Activated T-cell treated with anti-CD3 and anti-CD28 coated beads, Interleukin-2, amount 50 U/mL, for 24 hours (primary cell): Measurements from ENCODE around the gene RHBDL1.
"Not testable (repeated sequence)": the region's sequence is repeated elsewhere in the genome, so short reads cannot be mapped to it uniquely, and the experiment has no call there.

ENCODE experiments used
- DNase-seq: peaks from one replicate; pipeline ENCODE4 v3.0.0-alpha.2; 2020
- H3K27ac Mint-ChIP-seq: 2 replicates; pipeline ENCODE4 v1.8.0; 2020; ENCODE audit warnings: mild to moderate bottlenecking, mixed read lengths
- H3K27me3 Mint-ChIP-seq: 2 replicates; pipeline ENCODE4 v1.8.0; 2020; ENCODE audit warnings: mixed read lengths
- H3K36me3 Mint-ChIP-seq: 2 replicates; pipeline ENCODE4 v1.8.0; 2020; ENCODE audit warnings: low read depth, mixed read lengths
- H3K4me1 Mint-ChIP-seq: 2 replicates; pipeline ENCODE4 v1.8.0; 2020; ENCODE audit warnings: low read depth, mixed read lengths
- H3K4me3 Mint-ChIP-seq: 2 replicates; pipeline ENCODE4 v1.8.0; 2020; ENCODE audit warnings: mild to moderate bottlenecking, moderate library complexity, mixed read lengths
- H3K9me3 Mint-ChIP-seq: 2 replicates; pipeline ENCODE4 v1.8.0; 2020; ENCODE audit warnings: mixed read lengths

The RHBDL1 gene

GRCh38 chr16:705431-706188, 30.1 kb downstream of the RHBDL1 start, which contains the start of gene FBXL16:
TSS of gene FBXL16 (minus strand) at chr16:705801. CDS start at chr16:697405, 8,396 bp downstream.
- Mint-ChIP-seq H3K36me3 (no peaks in the 10 kb centered on the region), H3K4me3 (no peak within 1 kb of the TSS), H3K9me3 (no peaks in the 10 kb centered on the region), H3K27me3 (peaks cover 82% of the 10 kb centered on the region), H3K4me1 (peaks cover 4% of the 10 kb centered on the region), H3K27ac (no peak within 1 kb of the TSS)
- no peak for DNase-seq

GRCh38 chr16:706189-707061, 31.0 kb downstream of the RHBDL1 start:
- no peaks in the 10 kb centered on the region for H3K36me3 Mint-ChIP-seq
- H3K27ac Mint-ChIP-seq, result no peak overlapping the region
- H3K9me3 Mint-ChIP-seq, result no peaks in the 10 kb centered on the region
- DNase-seq, result no peak
- H3K27me3 Mint-ChIP-seq, result peaks cover 83% of the 10 kb centered on the region
- no peak overlapping the region for H3K4me3 Mint-ChIP-seq
- H3K4me1 Mint-ChIP-seq, result peaks cover 2% of the 10 kb centered on the region

- no peak for DNase-seq
- no peaks in the 10 kb centered on the region for H3K9me3 Mint-ChIP-seq
- H3K4me1 Mint-ChIP-seq, result peaks cover 2% of the 10 kb centered on the region
- H3K36me3 Mint-ChIP-seq, result no peaks in the 10 kb centered on the region
- H3K4me3 Mint-ChIP-seq, result no peak overlapping the region
- peaks cover 77% of the 10 kb centered on the region for H3K27me3 Mint-ChIP-seq
- no peak overlapping the region for H3K27ac Mint-ChIP-seq
Observed at GRCh38 chr16:707062-707538, 31.6 kb downstream of the RHBDL1 start.

GRCh38 chr16:708019-708418, 32.5 kb downstream of the RHBDL1 start:
- no peaks in the 10 kb centered on the region for H3K36me3 Mint-ChIP-seq
- H3K4me1 Mint-ChIP-seq, result peaks cover 4% of the 10 kb centered on the region
- no peak overlapping the region for H3K4me3 Mint-ChIP-seq
- no peak for DNase-seq
- H3K27me3 Mint-ChIP-seq, result peaks cover 73% of the 10 kb centered on the region
- H3K9me3 Mint-ChIP-seq, result no peaks in the 10 kb centered on the region
- no peak overlapping the region for H3K27ac Mint-ChIP-seq

DNA sequence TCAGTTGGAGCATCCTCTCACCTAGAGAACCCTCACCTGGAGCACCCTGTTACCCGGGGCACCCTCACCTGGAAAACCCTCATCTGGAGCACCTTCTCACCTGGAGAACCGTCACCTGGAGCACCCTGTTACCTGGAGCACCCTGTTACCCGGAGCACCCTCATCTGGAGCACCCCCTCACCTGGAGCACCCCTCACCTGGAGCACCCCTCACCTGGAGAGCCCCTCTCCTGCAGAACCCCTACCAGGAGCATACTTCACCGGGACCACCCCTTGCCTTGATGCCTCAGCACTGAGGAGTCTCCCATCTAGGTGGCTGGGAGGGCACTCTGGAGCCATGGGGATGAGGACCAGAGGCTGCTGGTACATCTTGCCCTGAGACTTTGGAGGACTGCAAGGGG, 33.5 kb downstream of the RHBDL1 start:
- Mint-ChIP-seq H3K4me3 (no peak overlapping the region), H3K9me3 (no peaks in the 10 kb centered on the region), H3K36me3 (no peaks in the 10 kb centered on the region), H3K27ac (no peak overlapping the region), H3K27me3 (peaks cover 69% of the 10 kb centered on the region), H3K4me1 (peaks cover 4% of the 10 kb centered on the region)
- no peak for DNase-seq

DNA sequence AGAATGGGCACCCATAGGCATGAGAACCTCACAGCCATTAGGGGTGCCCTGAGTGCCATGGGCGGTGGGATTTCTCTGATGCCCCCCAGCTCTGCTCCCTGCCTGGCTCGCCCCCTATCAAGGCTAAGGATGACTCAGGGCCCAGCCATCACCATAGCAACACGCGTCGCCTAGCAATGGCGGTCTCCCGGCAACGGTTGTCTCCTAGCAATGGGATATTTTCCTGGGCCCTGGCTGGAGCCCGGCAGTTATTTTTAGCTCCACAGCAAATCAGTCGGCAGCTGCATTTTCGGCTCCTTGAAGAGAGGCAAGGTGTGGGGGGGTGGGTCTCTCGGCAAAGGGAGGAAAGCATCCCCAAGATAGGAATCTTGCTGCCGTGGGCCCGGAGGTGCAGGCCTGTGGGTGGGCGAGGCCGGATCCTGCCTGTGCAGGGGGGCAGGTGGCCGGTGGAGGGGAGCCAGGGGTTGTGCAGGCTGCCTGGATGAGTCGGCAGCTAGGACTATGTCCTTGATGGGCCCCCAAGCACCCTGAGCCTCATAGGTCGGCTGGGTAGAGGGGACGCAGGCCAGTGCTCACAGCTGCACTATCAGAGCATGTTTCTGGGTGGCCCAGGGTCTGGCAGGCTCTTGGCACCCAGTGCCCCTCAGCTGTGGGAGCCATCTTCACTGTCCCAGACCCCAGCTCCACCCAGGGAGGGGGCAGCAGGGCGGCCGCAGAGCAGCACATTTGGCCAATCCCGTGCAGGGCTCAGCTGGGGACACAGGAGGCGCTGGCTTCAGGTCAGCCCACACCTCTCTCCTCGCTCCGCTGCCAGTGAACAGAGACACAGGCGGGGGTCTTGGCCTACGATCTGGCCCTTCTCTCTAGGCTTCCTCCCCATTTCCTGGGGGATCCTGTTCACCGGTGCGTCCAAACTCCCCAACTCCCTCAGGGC, 34.4 kb downstream of the RHBDL1 start:
- H3K9me3 Mint-ChIP-seq, result no peaks in the 10 kb centered on the region
- DNase-seq, result no peak
- H3K36me3 Mint-ChIP-seq, result no peaks in the 10 kb centered on the region
- H3K27me3 Mint-ChIP-seq, result peaks cover 64% of the 10 kb centered on the region
- H3K4me3 Mint-ChIP-seq, result no peak overlapping the region
- H3K27ac Mint-ChIP-seq, result no peak overlapping the region
- H3K4me1 Mint-ChIP-seq, result peaks cover 4% of the 10 kb centered on the region

DNA sequence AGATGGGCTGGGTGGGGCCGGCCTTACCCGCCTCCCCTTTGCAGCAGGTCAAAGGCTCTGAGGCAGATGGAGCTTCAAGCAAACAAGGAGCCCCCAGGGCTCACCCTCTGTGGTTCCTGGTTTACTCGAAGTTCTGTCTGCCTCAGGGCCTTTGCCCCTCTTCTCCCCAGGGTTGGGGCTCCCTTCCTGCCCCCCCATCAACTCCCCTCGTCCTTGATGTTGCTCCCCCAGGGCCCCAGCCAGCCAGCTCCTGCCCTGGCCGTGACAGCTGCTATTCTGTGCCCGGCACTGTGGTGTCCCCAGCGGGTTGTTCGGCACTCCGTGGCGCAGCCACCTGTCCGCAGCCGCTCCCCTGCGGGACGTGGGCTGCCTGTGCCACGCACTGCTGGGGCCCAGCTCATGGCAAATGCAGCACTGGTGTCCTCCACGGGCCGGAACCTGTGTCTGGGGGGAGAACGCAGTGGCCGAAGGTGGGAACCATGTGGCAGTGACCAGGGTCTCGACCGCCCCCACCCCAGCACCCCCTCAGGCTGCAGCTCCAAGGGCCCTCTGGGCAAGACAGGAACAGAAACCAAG, 35.1 kb downstream of the RHBDL1 start:
- Mint-ChIP-seq H3K4me1 (peaks cover 4% of the 10 kb centered on the region), H3K4me3 (no peak overlapping the region), H3K36me3 (no peaks in the 10 kb centered on the region), H3K27me3 (peaks cover 64% of the 10 kb centered on the region), H3K9me3 (no peaks in the 10 kb centered on the region), H3K27ac (no peak overlapping the region)
- no peak for DNase-seq

DNA sequence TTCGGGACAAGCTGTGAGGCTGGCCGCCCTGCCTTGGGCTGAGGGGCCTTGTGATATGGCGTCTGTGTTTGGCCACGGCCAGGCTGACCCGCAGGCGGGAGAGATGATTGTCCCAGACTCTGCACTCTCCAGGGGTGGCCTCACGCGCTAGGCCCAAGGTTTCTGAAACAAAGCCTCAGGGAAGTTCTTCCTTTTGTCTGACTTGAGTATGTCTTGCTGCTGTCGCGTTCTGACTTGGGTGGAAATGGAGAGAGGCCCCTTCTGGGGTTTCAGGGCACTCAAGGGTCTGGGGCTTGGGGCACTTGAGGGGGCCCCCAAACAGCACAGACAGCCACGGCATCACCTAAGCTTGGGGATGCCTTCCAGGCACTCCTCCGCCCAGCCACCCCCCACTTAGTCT, 35.6 kb downstream of the RHBDL1 start:
- DNase-seq, result no peak
- Mint-ChIP-seq H3K27me3 (peaks cover 64% of the 10 kb centered on the region), H3K36me3 (no peaks in the 10 kb centered on the region), H3K27ac (no peak overlapping the region), H3K4me3 (no peak overlapping the region), H3K9me3 (no peaks in the 10 kb centered on the region), H3K4me1 (peaks cover 4% of the 10 kb centered on the region)

DNA sequence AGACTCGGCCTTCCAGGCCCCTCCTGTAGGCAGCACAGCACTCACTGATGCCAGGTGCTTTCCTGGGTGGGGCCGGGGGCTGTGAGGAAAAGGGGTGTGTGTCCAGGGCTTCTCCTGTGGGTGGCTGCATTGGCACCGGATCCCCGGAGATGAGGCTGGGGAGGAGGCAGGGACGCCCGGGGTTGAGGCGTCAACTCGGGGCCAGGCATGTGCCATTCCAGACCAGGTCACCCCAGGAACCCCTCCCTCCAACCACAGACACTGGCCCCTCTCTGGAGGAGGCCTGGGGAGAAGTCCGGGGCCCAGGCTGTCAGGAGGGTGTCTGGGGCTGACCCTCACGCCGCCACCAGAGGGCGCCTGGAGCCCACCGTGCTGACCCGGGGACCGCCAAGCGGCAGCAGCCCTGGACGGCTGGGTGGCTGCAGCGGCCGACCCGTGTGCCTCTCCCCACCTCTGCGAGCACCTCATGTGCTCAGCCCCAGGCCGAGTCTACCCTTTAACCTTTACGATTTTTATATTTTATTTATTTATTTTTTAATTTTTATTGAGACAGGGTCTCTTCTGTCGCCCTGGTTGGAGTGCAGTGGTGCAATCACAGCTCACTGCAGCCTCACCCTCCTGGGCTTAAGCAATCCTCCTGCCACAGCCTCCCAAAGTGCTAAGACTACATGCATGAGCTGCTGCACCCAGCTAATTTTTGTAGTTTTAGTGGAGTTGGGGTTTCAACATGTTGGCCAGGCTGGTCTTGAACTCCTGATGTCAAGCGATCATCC, 36.3 kb downstream of the RHBDL1 start:
- no peaks in the 10 kb centered on the region for H3K9me3 Mint-ChIP-seq
- H3K36me3 Mint-ChIP-seq, result no peaks in the 10 kb centered on the region
- H3K27me3 Mint-ChIP-seq, result peaks cover 61% of the 10 kb centered on the region
- peak; percentile 88 for DNase-seq
- peaks cover 6% of the 10 kb centered on the region for H3K4me1 Mint-ChIP-seq
- H3K27ac Mint-ChIP-seq, result no peak overlapping the region
- H3K4me3 Mint-ChIP-seq, result no peak overlapping the region

- not testable (repeated sequence) for H3K4me1 Mint-ChIP-seq, H3K9me3 Mint-ChIP-seq, H3K4me3 Mint-ChIP-seq, H3K27ac Mint-ChIP-seq, H3K36me3 Mint-ChIP-seq
- peaks cover 52% of the 10 kb centered on the region for H3K27me3 Mint-ChIP-seq
- peak; percentile 72 for DNase-seq
Observed at GRCh38 chr16:712740-713250, 37.3 kb downstream of the RHBDL1 start.

- Mint-ChIP-seq H3K4me1 (peaks cover 11% of the 10 kb centered on the region), H3K4me3 (no peak overlapping the region), H3K27ac (no peak overlapping the region), H3K36me3 (no peaks in the 10 kb centered on the region), H3K9me3 (no peaks in the 10 kb centered on the region), H3K27me3 (peaks cover 39% of the 10 kb centered on the region)
- no peak for DNase-seq
Observed at GRCh38 chr16:714079-714478, 38.6 kb downstream of the RHBDL1 start.

- H3K27me3 Mint-ChIP-seq, result peaks cover 32% of the 10 kb centered on the region
- no peaks in the 10 kb centered on the region for H3K36me3 Mint-ChIP-seq
- no peak within 1 kb of the TSS for H3K27ac Mint-ChIP-seq
- peak; percentile 94 for DNase-seq
- H3K9me3 Mint-ChIP-seq, result no peaks in the 10 kb centered on the region
- H3K4me1 Mint-ChIP-seq, result peaks cover 18% of the 10 kb centered on the region
- peak within 1 kb of the TSS; percentile 73 for H3K4me3 Mint-ChIP-seq
Observed at GRCh38 chr16:714558-715476, 39.3 kb downstream of the RHBDL1 start, which contains the start of gene METRN. TSS of gene METRN (plus strand) at chr16:715118. CDS start at chr16:715290, 172 bp downstream.
